IPS DF 19.7 (cell line): ENCODE results near the gene CCDC97.
"Not testable (repeated sequence)": the region's sequence is repeated elsewhere in the genome, so short reads cannot be mapped to it uniquely, and the experiment has no call there.

Source experiments
- DNase-seq: peaks from one replicate; pipeline ENCODE4 v3.0.0-alpha.2; 2013; ENCODE audit warnings: low read depth, low spot score

Gene CCDC97

DNA sequence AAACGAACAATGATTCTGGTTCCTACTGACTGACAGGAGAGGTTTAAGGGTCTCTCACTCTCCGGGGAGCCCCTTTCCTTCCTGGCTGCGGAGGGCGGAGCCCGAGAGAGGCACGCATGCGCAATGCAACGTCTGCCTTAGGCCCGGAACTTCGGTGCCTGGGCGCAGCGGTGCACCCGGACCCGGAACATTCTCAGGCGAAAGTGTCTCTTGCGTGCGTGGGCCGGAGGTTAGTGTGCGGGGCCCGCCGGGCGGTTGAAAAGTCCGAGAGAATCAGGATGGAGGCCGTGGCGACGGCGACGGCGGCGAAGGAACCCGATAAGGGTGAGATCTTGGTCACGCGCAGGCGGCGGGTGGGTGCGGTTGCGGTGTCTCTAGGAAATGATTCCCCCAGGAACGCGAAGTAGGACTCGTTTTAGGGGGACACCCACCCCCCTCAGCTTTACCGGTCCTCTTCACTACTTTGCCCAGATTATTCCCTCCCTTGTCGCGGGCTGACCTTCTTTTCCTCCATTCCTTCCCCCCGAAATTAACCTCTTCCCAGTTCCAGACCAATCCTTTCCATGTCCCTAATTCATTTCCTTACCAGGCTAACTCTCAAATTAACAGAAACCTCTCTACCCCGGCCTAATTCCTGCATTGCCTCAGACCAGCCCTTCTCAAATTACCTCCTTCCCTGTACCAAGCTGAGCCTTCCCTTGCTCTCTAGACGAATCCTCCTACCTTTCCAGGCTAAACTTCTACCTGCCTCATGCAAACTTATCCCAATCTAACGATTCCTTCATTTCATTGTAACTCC, at the start of gene CCDC97:
Gene CCDC97 (plus strand): TSS at position 140 of the 799 bp plus-strand sequence. CDS start 139 bp downstream, at position 279.
- DNase-seq, result no peak

DNA sequence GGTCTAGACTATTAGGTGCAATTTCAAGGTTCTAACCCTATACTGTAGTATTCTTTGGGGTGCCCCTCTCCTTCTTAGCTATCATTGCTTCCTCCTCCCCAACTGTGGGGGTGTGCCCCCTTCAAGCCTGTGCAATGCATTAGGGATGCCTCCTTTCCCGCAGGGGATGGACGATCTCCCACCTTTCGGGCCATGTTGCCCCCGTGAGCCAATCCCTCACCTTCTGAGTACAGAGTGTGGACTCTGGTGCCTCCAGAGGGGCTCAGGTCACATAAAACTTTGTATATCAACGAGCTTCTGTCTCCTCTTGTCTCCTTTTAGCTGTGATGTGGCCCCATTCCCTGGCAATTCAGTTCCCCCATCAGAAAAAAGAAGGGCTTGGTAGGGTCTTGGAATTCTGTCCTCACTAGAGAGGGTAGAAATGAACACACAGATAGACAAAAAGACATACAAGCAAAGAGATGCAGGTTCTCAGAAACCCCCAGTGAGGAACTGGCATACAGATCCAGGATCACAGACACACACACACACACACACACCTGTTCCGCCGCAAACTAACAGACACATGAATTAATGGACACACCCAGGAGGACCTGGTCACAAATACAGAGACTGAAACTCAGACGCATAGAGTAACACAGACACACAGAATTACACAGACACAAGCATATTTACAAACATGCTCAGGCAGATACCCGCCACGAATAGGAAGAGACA, 48.3 kb upstream of the CCDC97 start:
- DNase-seq, result no peak

DNA sequence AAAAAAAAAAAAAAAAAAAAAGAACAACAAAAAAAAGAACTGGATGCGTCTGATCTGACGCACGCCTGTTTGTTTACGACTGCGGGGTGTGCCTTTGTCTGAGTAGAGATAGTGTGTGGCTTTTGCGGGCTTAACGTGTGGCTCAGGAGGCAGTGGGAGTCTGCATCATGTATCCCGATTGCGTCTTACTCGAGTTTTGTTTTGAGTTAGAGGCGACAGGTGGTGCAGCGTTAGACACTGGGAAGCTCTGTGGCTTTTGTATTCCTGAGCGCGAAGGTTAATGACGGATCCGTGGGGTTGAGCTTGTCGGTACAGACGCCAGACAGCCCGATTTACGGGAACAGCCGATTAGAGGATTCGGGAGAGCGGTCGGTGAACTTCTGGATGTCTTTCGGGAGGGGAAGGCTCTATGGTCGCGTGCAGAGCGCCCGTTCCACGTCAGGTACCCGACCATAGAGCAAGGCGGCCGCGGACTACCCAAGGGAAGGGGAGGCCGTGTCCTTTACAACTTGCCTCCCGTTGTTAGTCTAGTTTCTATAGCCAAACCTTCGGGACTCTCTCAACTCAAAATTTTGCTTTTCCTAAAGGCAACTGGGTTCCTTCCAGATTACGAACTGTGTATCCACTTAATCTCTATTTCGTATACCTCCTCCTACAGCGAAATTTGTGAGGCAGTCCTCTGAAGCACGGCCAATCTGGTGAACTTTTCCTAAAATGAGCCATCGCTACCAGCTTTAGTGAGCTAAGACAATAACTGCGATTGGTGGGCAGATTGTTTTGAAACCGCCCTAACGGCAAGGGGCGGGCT, 46.7 kb upstream of the CCDC97 start:
- DNase-seq, result no peak

DNA sequence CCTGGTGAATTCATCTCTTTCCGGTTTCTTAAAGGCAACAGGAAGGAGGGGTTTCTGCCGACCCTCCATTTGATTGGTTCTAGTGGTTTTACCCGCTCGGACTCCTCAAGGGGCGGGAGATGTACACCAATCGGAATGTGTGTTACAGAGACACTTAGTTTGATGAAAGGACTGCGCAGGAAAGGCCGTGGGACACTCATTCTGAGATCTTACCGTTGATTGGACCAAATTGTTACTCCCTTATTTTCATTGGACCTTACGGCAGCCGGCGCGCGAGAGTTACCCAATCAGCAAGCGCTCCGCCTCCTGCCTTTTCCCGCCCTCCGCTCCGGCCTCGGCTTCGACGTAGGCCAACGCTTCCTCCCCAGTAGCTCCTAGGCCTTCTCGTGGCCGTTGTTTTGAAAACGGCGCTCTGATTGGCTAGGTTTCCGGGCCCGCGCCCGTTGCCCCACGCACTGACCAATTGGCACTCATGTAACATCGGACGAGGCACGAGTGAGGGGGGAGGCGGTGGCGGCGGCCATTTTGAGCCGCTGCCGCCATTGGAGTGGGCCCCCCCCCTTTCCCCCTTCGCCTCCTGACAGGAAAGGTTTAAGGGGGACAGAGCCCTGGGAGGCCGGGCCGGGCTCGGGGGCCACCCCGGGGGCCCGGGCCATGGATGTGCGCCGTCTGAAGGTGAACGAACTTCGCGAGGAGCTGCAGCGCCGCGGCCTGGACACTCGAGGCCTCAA, 46.0 kb upstream of the CCDC97 start, which contains the start of gene HNRNPUL1:
Gene HNRNPUL1 (plus strand): TSS at position 523 of the 731 bp plus-strand sequence. CDS start 132 bp downstream, at position 655.
- DNase-seq, result peak; percentile 100

DNA sequence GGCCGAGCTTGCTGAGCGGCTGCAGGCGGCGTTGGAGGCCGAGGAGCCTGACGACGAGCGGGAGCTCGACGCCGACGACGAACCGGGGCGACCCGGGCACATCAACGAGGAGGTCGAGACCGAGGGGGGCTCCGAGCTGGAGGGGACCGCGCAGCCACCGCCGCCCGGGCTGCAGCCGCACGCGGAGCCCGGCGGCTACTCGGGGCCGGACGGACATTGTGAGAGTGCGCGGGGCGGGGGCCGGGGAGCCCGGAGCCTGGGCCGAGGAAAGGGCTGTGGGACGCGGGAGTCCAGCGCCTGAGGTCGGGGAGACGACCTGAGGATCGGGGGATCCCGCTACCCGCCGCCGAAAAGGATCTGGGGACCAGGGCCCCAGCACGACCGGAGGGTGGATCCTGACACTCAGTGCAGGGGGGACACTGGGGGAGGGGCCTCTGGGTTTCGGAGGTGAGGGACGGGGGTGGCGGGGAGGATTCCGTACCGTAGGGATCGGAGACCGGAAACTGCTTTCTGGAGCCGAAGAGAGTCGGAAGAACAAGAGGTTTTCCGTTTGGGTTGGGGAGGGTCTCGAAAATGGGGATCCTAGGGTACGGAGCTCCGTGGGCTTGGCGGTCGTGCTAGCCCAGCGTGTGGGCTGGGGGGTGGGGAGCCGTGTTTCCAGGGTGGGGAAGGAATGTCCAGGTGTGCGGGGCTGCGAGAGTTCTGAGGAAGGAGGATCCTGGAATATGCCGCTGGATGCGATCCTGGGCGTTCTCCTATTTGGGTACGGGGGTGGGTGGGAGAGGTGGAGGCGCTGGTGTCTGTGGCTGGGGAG, 45.2 kb upstream of the CCDC97 start:
- DNase-seq, result no peak

DNA sequence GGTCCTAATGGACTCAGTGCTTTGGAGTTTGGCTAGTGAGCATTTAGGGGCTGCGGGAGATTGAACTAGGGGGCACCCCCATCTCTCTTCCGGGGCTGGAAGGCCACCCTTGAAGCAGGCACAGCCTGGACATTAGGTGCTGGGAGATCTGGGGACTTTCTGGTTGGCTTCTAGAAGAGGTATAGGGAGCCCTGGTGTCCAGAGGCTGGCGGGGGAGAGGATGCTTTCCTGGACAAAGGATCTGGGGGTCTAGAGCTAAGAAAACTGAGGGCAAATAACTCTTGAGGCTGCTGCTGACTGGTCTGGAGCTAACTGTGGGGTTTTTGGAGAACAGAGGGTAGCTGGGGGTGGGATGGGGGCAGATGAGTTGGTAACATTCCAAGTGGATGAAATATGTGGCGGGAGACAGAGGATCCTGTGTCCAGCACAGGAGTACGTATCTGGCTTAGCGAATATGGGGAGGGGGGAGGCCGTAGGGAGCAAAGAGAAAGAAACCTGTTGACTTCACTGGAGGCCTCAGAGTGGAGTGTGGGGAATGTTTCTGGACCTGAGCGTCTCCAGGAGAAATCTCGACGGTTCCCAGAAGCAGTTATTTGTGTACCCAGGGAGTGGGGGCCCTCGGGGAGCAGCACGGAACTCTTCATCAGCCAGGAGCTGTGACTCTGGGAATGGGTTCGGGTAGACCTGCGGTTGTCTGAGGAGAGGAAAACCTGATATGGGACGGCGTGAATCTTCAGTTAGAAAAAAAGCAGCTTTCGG, 44.4 kb upstream of the CCDC97 start:
- DNase-seq, result no peak

DNA sequence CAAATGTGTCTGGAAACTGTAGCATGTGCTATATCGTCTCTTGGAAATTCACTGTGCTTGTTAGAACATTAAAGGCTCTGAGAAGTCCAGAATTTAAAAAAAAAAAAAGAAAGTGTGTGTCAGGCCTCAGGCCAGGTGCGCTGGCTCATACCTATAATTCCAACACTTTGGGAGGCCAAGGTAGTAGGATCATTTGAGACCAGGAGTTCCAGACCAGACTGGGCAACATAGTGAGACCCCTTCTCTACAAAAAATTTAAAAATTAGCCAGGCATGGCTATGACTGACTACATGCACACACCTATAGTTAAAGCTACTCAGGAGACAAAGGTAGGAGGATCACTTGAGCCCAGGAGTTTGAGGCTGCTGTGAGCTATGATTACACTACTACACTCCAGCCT, 40.9 kb upstream of the CCDC97 start:
- DNase-seq, result no peak

DNA sequence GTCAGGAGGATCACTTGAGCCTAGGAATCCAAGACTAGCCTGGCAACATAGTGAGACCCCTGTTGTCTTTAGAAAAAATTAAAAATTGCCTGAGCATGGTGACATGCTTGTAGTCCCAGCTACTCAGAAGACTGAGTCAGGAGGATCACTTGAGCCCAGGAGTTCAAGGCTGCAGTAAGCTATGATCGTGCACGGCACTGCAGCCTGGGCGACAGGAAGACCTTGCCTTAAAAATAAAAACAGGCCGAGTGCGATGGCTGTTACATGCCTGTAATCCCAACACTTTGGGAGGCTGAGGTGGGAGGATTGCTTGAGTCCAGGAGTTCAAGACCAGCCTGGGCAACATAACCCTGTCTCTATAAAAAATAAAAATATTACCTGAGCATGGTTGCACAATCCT, 40.4 kb upstream of the CCDC97 start:
- no peak for DNase-seq

DNA sequence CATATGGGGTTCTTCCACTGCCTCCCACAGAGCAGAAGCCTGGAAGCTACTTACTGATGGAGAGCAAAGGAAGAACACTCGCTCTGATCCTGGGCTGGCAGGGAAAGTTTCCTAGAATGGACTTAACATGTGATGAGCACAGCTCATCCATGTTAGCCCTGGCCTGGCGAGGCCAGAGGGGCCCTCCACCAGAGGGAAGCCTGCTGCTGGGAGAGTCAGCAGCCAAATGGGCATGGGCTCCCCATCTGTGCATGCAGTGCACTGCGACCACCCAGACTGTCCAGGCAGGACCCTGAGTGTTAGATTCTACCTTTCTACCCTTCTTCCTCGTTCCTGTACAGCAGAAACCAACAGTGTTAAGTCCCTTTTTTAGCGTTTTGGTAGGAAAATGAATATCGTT, 36.9 kb upstream of the CCDC97 start:
- DNase-seq, result no peak

DNA sequence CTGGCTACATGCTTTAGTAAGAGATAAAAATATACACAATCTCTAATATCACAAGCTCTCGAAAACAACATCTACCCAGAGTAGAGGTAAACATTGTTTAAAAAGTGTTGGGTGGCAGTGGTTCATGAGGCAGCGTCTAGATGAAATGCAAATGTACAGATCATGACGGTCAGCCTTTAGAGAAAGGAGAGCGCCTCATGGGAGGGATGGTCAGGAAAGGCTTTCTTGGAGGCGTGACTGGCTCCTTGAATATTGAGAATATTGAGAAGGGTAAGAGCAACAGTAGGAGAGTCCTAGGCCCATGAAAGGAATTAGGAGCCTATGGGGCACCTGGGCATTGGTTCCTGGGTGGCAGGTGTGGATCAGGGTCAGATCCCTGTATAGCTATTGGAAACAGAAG, 35.2 kb upstream of the CCDC97 start:
- DNase-seq, result no peak

DNA sequence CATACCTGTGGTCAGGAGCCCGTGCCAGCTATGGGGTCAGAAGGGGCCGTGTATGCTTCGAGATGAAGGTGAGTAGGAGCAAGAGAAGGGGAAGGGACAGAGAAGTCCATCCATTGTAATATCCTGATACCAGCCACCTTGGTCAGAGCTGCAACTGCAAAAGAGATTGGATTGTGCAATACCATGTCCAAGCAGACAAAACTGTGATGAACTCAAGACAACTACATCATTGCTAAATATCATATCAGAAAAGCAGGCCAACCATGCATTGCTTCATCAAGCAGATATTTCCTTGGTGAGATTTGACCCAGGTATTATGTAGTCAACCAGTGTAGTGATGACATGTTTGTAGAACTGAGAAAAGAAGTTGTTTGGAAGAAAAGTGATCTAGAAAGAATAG, 33.7 kb upstream of the CCDC97 start:
- no peak for DNase-seq

DNA sequence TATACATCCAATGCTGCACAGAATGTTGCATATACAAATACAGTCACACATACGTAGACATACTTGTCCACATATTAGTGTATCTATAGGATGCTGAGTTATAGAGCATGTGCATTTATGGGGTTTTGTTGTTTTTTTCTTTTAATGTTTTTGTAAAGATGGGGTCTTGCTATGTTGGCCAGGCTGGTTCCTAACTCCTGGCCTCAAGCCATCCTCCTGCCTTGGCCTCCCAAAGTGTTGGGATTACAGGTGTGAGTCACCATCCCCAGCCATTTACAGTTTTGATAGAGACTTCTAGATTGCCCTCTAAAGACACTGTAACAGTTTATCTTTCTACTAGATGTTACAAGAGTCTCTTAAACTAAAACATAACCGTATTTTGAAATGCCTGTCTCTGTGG, 31.5 kb upstream of the CCDC97 start:
- DNase-seq, result no peak

DNA sequence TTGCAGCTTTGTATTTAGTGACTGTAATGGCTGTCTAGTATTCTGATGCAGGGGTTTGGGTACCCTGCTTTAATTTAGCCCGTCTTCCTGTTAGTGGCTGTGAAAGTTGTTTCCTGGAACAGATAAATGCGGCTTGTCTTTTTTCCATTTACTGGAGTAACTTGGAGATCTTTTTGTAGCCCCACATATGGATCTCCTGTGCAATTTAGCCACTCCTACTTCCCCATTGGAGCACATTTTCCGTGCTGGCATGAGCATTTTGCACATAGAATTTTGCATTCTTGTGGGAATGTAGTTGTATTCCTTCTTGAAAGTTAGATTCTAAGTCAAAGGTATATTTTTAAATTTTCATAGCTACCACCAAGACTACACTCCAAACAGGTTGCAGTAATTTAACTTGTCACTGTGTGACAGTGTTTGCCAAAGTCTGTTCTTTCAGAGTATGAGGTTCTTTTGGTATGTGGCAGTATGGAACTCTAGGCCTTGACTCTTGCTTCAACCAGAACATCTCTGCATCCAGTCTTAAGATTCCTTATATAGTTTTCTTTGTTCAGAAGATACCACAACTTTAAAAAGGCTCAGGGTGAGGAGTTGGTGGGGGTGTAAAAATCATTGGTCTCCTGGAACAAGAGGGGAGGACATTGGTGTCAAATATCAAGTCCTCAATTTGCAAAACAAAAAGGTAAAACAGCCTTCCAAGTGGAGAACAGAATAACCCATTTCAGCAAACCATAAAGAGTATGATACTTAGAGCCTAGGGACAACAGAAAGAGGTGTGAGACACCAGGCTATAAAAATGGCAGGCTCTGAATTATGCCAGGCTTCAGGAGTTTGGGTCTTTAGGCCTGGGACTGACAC, 21.1 kb upstream of the CCDC97 start:
- DNase-seq, result no peak

DNA sequence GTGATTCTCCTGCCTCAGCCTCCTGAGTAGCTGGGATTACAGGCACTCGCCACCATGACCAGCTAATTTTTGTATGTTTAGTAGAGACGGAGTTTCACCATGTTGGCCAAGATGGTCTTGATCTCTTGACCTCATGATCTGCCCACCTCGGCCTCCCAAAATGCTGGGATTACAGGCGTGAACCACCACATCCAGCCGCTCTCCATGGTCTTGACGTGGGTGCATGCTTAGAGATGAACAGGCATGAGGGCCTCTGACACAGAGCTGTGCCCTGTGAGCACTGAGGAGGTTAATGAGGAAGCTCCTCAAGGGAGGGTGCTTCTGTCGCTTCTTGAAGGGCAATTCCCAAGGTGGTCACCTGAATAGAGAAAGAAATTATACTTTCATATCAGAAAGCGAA, 20.2 kb upstream of the CCDC97 start:
- not testable (repeated sequence) for DNase-seq

DNA sequence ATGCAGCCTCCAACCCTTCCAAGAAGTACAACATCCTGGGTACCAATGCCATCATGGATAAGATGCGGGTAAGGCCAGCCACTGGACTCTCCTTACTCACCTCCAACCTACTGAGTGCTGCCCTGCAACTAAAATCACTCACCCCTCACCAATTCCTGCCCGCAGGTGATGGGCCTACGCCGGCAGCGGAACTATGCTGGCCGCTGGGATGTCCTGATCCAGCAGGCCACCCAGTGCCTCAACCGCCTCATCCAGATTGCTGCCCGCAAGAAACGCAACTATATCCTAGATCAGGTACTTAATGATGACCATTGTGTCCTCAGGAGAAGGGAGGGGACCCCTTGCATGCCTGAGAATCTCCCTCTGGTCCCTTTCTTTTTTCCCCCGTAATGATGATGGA, 15.6 kb upstream of the CCDC97 start:
- DNase-seq, result no peak

DNA sequence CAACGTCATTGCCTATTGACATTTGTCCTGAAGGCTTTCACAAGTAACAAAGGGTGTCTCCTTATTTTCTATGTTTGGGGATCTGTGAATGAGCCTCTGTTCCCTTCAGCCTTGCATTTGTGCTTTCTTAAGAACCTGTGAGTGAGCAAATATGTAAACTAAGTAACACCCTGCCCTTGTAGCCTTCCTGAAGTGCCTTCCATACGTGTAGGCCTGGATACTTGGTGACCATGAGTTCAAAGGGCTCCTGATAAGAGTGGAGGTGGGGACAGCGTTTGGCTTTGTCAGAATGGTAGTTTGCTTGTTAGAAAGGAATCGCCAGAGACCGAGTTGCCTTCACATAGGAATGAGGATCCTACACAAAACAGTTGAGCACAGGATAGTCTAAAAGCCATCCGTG, 14.5 kb upstream of the CCDC97 start:
- DNase-seq, result no peak

DNA sequence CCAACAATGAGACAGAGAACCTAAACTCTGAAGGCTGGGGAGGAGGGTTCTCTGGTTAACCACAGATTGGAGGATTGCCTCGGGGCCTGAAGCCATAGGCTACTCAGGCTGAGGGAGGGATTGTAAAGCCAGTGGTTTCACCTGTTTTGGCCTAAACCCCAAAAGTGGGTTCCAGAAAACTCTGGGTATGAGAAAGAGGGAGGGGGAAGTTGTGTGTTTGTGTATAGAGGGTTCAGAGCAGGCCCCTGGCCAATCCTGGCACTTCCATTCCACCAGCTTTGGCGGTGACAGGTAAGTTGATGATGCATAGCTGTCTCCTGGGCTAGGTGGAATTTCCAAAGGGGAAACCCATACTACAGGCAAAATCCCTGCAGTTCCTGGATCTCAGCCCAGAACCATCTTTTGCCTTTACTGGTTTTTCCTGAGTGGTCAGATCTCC, 13.5 kb upstream of the CCDC97 start:
- DNase-seq, result no peak

DNA sequence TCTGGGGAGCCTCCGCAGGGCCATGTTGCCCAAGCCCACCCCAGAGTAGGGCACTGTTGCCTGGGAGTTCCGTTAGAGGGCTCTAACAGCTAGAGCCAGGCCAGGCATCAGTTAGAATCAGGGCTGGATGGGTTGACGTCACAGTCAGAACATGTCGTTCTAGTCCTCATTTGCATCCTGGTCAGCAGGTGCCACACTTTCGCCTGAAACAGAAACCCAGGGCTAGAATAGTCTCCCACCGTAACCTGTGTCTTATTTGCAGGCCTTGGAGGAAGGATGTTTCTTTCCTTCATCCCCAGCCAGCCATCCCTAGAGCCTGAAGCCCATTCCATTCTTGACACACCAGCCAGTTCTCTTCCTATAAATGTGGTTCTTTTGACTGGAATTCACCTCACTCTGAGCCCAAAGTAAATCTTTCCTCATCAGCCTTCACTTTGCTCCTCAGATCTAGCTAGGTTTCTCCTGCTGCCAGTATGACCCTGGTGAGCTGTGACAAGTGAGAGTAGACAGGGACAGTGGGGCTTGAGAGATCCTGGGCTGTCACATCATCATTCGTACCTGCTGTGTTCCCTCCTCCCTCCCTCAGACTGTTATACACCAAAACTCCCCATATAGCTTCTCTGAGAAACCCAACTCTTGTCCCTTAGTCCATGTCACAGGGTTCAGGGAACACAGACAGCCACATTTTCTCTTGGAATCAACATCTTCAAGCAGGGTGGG, 12.2 kb upstream of the CCDC97 start:
- no peak for DNase-seq
